ENCODE data around the gene SESN3. TPM values are rescaled to one million over a fixed set of nuclear protein-coding genes. Genes with fewer than 3 reads are reported as not detected.

Gene SESN3
- polyA plus RNA-seq, 1 of the 3 experiments (the other 2 are of a cell fraction): 1.7 TPM

- Histone ChIP-seq H3K4me3 (ENCODE audit: low read depth in 2 of 2, low read length in 1 of 2) (no peak overlapping the region), H3K9ac (no peak overlapping the region), H3K79me2 (ENCODE audit: insufficient read depth) (no peaks in the 10 kb centered on the region), H3K4me1 (ENCODE audit: control insufficient read depth in 1 of 2, insufficient read depth in 2 of 2, low read depth in 1 of 2, low read length in 1 of 2) (no peaks in the 10 kb centered on the region), H3K36me3 (replicated peaks in 1 of 2; ENCODE audit: control insufficient read depth in 1 of 2, insufficient read depth in 2 of 2, low read length in 1 of 2) (no peaks in the 10 kb centered on the region), H3K27ac (ENCODE audit: low read depth in 2 of 2, low read length in 1 of 2) (no peak overlapping the region), H3K4me2 (no peak overlapping the region), H3K9me2 (no peaks in the 10 kb centered on the region), H4K20me1 (ENCODE audit: insufficient read depth) (no peaks in the 10 kb centered on the region), H3K27me3 (ENCODE audit: insufficient read depth) (no peaks in the 10 kb centered on the region), H2AFZ (ENCODE audit: low read depth) (no peak overlapping the region), H3K9me3 (no peaks in the 10 kb centered on the region), H3F3A (replicated peaks; ENCODE audit: insufficient read depth) (peaks cover 4% of the 10 kb centered on the region)
- POLR2A ChIA-PET: no interaction called here
- 90% methylated on average over 1 of the region's 1 CpG for WGBS (ENCODE audit: low lambda C conversion rate)
- DNase-seq: no peak
- CTCF ChIA-PET: interaction anchor here (1.1 to 9.4 kb wide), 7 partner anchors 18 to 604 kb away, joined by 3 to 159 read pairs (median 3); partner anchors contain the start of gene SRSF8
- TF ChIP-seq MEF2A (IDR thresholded peaks at IDR 0.05; ENCODE audit: borderline replicate concordance, low read depth) (no peak), USF1 (IDR thresholded peaks at IDR 0.05; ENCODE audit: borderline replicate concordance, low read depth) (no peak), GATA2 (CRISPR knock-in tag; IDR thresholded peaks at IDR 0.05) (no peak), REST (IDR thresholded peaks at IDR 0.05; ENCODE audit: low read depth, low read length) (no peak), RCOR1 (IDR thresholded peaks at IDR 0.05; ENCODE audit: low read length) (no peak), JUND (IDR thresholded peaks at IDR 0.05) (no peak), RAD21 (IDR thresholded peaks at IDR 0.05; ENCODE audit: low read length) (no peak), FOSL2 (IDR thresholded peaks at IDR 0.05; ENCODE audit: borderline replicate concordance, low read depth) (no peak), SIN3A (IDR thresholded peaks at IDR 0.05; ENCODE audit: borderline replicate concordance, low read depth, low read length) (no peak), MXI1 (IDR thresholded peaks at IDR 0.05; ENCODE audit: low read depth, low read length) (no peak), TCF12 (IDR thresholded peaks at IDR 0.05) (no peak), USF2 (IDR thresholded peaks at IDR 0.05; ENCODE audit: borderline replicate concordance, low read depth, low read length) (no peak), CTCF (IDR thresholded peaks at IDR 0.05) (no peak), EZH2phosphoT487 (IDR thresholded peaks at IDR 0.05; ENCODE audit: borderline replicate concordance, low read depth) (no peak), NRF1 (IDR thresholded peaks at IDR 0.05; ENCODE audit: low read depth, low read length) (no peak), TEAD4 (IDR thresholded peaks at IDR 0.05; ENCODE audit: borderline replicate concordance, insufficient read depth) (no peak), CHD2 (IDR thresholded peaks at IDR 0.05; ENCODE audit: low read length, partially characterized antibody) (no peak)
- TF ChIP-seq, protein P1, sequence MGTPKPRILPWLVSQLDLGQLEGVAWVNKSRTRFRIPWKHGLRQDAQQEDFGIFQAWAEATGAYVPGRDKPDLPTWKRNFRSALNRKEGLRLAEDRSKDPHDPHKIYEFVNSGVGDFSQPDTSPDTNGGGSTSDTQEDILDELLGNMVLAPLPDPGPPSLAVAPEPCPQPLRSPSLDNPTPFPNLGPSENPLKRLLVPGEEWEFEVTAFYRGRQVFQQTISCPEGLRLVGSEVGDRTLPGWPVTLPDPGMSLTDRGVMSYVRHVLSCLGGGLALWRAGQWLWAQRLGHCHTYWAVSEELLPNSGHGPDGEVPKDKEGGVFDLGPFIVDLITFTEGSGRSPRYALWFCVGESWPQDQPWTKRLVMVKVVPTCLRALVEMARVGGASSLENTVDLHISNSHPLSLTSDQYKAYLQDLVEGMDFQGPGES (IDR thresholded peaks at IDR 0.05; ENCODE audit: low read depth, low read length): no peak
- TF ChIP-seq, protein P2, sequence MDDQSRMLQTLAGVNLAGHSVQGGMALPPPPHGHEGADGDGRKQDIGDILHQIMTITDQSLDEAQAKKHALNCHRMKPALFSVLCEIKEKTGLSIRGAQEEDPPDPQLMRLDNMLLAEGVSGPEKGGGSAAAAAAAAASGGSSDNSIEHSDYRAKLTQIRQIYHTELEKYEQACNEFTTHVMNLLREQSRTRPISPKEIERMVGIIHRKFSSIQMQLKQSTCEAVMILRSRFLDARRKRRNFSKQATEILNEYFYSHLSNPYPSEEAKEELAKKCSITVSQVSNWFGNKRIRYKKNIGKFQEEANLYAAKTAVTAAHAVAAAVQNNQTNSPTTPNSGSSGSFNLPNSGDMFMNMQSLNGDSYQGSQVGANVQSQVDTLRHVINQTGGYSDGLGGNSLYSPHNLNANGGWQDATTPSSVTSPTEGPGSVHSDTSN (IDR thresholded peaks at IDR 0.05): no peak
Observed at GRCh38 chr11:95157824-95158223, 73.2 kb downstream of the SESN3 start.

All from SK-N-SH (cell line).